GM15510 (cell line): ENCODE data around the gene GTF2F2.

Experiments
- POLR2A ChIP-seq: IDR thresholded peaks from 3 replicates; pipeline ENCODE4 v1.6.1; 2011; ENCODE audit warnings: borderline replicate concordance; ENCODE audit not compliant: insufficient read length; ENCODE audit errors: extremely low read depth

GTF2F2 gene

DNA sequence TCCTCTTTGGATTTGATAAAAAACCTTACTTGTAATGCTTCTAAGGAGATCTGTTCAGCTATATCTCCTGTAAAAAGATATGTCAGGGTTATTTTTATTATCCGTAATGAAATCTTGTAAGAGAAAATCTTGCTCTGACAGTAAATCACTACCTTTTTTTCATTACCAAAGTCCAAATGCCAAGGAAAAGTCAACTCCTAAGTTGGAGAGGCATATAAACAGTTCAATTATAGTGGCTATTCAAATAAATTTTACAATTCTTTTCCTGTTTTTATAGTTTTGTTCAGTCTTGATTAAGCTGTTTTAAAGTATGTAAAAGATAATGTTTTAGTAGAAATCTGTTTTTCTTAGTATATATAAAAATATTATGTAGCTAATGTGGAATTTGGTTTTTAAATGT is 71.6 kb downstream of the GTF2F2 start:
- no peak for TF ChIP-seq POLR2A

- TF ChIP-seq POLR2A: no peak
These were observed 74.0 kb downstream of the GTF2F2 start for GRCh38 chr13:45194081-45194939.

DNA sequence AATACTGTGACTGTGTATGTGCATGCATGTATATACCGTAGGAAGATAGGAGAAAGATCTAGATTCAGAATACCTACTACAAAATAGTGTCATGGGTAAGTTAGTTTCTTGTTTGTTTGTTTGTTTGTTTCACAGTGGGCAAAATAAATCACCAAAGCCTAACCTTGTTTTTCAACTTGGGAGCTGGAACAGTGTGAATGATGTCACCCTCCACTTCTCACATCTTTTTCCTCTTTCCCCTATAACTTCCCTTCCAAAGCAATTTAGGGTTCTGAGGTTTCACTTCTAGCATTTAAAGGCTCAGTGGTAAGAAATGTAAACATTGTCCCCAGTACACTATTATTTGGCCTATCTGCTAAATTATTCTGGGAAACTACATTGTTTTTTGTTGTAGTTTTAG is 75.1 kb downstream of the GTF2F2 start:
- TF ChIP-seq POLR2A: no peak

DNA sequence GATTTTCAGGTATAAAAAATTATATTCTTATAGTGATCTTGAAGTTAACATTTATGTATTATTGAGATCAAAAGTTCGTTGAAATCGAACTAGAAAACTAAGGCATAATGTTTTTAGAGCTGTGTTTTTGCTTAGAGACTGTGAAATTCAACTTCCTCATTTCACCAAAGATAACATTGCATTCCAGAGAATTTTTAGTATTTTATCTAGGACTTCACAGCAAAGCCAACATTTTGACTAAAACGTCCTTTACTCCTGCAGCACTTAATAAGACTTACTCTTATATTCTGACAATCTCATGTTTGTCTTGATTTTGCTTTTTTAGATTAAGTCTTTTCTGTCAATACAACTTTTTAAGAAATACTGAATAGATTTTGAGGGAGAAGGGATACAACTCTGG is 75.8 kb downstream of the GTF2F2 start:
- TF ChIP-seq POLR2A: no peak

DNA sequence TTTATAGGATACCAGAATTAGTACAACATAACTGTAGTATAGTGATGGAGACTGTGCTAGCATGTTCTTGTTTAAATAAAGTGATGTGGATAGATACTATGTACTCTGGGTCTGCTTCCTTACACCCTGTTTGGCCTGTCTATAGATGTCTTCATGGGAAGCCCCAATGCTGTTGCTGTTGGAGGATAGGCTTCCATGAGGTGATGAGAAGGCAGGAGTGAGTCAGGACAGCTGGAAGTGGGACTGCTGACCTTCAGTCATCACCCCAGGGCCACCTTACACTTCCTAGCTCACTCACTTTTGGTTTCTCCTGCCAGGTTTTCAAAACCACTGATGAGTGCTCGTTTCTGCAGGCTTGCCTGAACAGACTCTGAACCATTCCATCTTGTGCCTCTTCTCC is 76.3 kb downstream of the GTF2F2 start:
- TF ChIP-seq POLR2A: no peak

DNA sequence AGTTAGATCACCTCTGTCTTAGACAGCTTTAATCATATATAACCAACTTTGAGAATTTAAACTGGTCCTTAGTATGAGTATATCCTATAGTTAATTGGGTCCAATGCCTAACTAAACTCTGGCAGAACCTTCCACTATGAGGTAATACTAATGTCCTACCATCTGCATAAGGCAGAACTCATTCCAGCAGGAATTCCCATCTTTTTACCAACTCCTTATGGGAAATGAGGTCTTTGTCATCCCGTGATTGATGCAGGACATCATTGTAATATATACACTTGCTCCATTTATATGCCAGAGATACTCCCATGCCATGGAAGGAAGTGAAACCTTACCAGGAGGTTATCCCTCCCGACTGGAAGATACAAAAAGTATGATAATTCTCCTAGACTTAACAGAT is 77.7 kb downstream of the GTF2F2 start:
- TF ChIP-seq POLR2A: no peak

DNA sequence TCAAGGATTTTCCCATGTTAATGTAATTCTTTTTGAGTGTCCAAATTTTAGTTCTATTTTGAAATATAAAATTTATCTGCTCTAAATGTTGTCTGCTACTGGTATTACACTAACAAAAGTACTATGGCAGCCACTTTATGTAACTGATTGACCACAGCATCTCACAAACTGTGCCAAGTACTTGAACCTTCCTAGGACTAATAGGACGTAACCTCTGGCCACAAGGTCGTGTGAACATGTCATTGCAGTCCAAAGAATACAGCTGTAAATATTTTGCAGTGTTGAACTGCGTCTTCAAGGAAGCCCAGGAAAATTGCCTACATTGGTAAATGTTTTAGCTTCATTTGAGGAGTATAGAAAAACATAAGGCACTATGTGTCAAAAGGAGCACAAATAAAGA is 78.6 kb downstream of the GTF2F2 start:
- no peak for TF ChIP-seq POLR2A

DNA sequence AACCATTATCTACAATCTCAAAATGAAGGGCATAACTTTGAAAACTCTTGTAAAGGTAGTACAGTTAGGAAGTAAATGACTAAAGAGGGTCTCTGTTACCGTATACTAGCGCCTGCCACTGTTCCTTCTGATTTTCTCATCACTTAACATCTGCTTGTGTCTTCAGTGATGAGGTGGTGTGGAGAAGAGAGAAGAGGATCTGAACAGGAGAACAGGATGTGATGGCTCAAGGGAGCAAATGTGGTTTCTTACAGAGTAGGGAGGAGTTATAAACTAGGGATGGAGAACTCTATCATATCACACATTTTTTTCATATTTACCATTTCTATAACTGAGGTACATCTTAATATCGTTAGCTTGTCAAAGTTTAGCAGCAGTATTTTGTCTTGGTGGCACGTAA is 79.4 kb downstream of the GTF2F2 start:
- no peak for TF ChIP-seq POLR2A

- TF ChIP-seq POLR2A: no peak
These were observed 80.5 kb downstream of the GTF2F2 start, which contains the start of gene KCTD4 for GRCh38 chr13:45200701-45201232. Gene KCTD4, minus strand, starts transcription at chr13:45201045. Its CDS starts 6,478 bp downstream, at chr13:45194567.

DNA sequence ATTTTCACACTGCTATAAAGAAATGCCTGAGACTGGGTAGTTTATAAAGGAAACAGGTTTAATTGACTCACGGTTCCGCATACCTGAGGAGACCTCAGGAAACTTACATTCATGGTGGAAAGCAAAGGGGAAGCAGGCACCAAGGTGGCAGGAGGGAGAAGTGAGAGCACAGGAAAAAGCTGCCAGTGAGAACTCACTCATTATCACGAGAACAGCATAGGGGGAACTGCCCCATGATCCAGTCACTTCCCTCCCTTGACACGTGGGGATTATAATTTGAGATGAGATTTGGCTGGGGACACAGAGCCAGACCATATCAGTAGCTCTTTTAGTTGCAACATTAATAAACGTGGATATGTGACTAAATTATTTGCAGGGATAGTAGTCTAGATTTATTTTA is 84.8 kb downstream of the GTF2F2 start:
- TF ChIP-seq POLR2A: no peak

GRCh38 chr13:45206340-45206739 is 86.0 kb downstream of the GTF2F2 start:
- TF ChIP-seq POLR2A: no peak

GRCh38 chr13:45207319-45207718 is 87.0 kb downstream of the GTF2F2 start:
- TF ChIP-seq POLR2A: no peak

DNA sequence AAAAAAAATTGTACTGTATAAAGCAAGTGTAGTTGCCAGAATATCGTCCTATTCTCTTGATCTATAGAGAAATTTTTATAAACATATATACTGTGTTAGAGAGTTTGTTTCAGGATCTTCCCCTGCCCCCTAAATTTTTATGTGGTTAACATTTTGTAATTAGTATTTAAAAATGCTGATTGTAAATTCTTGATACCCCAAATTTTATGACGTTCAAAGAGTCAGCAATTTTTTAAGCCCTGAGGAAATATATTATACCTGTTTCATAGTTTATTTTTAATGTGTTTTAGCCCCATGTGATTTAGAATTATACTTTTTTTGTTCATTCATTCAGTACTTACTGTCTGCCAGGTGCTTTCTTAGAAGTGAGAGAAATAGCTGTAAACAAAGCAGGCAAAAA is 87.8 kb downstream of the GTF2F2 start:
- TF ChIP-seq POLR2A: no peak

DNA sequence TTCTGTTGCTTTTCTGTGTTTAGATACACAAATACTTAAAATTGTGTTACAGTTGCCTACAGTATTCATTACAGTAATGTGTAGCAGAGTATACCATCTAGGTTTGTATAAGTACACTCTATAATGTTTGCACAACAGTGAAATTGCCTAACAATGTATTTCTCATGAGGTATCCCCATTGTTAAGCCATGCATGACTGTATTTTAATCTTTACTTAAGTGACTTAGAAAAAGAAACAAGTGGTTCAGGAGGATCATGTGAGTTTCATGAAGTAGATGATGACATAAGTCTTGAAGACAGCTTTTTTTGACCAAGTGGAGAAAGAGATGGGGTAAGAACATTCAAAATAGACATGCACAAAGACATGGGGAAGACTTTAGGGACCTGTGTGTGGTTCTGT is 88.9 kb downstream of the GTF2F2 start:
- TF ChIP-seq POLR2A: no peak

DNA sequence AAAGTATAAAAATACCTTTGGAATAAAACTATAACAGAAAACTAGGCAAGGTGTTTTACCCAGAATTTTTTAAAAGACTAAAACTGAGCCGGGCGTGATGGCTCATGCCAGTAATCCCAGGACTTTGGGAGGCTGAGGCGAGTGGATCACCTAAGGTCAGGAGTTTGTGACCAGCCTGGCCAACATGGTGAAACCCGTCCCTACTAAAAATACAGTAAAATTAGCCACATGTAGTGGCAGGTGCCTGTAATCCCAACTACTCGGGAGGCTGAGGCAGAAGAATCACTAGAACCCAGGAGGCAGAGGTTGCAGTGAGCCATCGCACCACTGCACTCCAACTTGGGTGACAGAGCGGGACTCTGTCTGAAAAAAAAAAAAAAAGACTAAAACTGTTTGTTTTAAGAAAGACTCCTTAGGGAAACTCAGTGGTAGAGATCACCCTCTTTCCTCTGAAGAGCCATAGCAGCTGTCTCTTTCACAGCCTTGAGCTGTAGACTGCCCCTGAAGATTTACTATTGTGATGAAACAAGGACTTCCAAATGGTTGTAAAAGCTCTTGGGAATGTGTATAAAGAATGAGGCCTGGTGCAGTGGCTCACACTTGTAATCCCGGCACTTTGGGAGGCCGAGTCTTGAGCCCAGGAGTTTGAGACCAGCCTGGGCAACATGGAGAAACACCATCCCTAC is 95.2 kb downstream of the GTF2F2 start:
- no peak for TF ChIP-seq POLR2A

- no peak for TF ChIP-seq POLR2A
These were observed 95.9 kb downstream of the GTF2F2 start for GRCh38 chr13:45216193-45216592.

DNA sequence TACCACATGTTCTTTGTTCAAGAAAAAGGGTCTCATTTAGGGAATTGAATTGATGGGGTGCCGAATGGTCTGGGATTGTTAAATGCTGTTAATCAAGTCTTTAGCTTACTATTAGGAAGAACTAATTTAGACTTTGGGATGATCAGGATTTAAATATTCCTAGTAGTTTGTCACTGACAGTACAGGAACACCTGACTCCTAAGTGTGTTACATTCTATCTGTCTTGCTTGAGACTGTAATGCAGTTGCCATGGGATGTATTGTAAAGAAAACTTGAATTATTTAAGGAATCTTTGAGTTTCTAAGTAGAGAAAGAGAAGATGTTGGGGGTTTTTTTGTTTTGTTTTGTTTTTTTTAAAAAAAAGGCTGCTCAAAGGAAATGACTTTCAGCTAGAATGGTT is 98.4 kb downstream of the GTF2F2 start:
- no peak for TF ChIP-seq POLR2A
